GM23248 (cell line): ENCODE data around the gene NANS.

Experiments used
- EZH2 ChIP-seq: fragments of 200-600 bp; sonication (generic); IDR thresholded peaks from 2 replicates; pipeline ENCODE4 v1.6.1; 2018; ENCODE audit warnings: antibody characterized with exemption, mild to moderate bottlenecking; ENCODE audit not compliant: insufficient read depth, poor library complexity, severe bottlenecking
- EZH2phosphoT487 ChIP-seq: fragments of 200-600 bp; sonication (generic); IDR thresholded peaks from 2 replicates; pipeline ENCODE4 v1.6.1; 2018; ENCODE audit warnings: antibody characterized with exemption, moderate library complexity, mild to moderate bottlenecking, low read depth; ENCODE audit not compliant: insufficient read depth

DNA sequence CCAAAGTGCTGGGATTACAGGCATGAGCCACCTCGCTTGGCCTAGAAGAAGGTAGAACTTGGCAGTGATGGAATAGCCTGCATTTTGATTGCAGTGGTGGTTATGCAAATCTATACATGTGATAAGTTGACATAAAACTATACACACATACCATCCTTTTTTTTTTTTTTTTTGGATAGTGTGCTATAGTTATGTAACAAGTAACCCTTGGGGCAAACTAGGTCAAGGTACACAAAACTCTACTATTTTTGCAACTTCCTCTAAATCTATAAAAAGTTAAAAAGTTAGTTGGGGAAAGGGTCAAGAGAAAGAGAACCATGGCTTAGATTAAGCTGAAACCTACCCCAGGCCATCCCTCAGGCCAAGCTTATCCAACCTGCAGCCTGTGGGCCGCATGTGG, 51.4 kb downstream of the NANS start:
- TF ChIP-seq EZH2 (no peak), EZH2phosphoT487 (no peak)
